AML-193 (cell line): Measurements from ENCODE around the gene UCK1.

Experiments used
- DNase-seq, 2 experiments: peaks; one replicate each; lab custom pipeline; 2025; lab: John Stamatoyannopoulos, UW

UCK1 gene

GRCh38 chr9:131530920-131531832, at the start of gene UCK1:
UCK1 (minus strand) TSS chr9:131531263; CDS start chr9:131531174, 89 bp downstream.
- peak; percentile 46 to 57 for DNase-seq

DNA sequence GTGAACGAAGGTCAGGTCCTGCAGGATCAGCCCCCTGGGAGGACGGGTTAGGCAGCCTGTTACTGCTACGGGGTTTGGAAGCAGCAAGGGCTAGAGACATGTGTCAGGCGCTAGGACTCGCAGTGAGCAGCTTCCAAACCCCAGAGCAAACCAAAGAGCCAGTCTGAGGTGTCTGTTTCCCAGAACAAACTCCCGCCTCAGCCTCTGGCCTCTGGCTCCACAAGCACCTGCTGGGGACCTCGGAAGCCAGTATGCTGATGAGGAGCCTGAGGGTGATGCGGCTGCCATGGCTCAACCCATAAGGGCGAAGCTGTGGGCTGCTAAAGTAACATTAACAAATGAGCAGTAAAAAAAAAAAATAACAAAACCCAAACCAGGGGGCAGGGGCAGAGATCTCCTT, 49.3 kb upstream of the UCK1 start:
- no peak for DNase-seq

DNA sequence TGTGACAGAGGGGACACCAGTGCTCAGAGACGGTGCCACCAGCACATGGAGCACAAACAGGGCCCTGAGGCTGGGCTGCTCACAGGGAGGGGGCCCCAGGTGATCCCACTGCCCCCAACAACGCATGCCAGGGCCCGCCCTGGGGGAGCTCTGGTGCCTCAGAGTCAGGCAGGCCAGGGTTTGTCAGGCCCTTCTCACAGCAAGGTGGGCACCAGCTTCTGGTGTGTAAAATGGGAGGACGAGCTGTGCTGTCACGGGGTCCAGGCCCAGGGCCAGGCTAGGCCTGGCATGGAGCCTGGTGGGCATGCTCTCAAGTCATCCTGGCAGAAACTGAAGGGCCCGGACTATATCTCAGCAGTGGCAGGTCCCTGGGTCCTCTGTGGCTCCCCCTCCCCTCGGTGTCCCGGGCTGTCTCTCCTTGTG, 48.7 kb upstream of the UCK1 start:
- no peak for DNase-seq

- DNase-seq = no peak
Observed at GRCh38 chr9:131578731-131579504, 47.9 kb upstream of the UCK1 start.

GRCh38 chr9:131578021-131578420, 47.0 kb upstream of the UCK1 start:
- no peak for DNase-seq

DNA sequence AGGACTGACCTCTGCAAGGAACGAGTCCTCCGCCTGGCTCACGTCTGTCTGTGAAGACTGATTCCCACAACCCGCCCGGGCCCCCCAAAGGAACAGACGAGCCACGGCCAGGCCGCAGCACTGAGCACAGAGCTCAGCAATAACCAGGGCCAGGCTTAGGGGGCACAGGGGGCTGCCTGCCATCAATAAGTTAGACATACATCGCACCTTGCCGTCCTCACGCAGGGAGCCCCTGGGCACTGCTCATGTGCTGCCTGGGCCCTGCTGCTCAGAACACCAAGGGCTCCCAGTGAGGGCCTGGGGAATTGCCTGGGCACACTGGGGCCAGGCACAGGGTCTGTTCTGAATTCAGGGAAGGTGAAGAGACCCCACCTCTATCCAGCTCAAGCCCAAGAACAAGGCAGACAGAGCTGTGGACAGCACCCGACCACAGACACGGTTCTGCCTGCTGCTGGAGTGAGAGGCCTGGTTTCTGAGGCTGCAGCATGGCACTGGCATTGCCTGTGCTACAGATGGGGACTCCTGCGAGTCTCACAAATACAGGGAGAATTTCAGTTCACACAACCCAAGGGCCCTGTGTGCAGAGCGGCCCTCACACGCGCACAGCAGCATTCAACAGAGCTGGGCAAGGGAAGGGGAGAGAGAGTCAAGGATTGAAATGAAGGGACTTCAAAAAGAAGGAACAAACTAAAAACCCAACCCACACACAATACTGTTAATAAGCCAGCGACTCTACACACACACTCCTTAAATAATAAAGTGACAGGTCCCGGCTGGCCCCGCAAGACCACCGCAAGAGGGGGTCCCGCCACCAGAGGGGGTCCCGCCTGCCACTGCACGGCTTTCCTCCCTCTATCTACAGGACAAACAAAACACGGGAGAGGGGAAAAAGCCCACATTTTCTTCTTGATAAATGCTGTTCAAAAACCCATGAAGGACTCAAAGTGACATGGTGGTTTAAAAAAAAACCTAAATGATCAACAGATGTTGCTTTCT, 46.2 kb upstream of the UCK1 start:
- DNase-seq = no peak

GRCh38 chr9:131575946-131576853, 45.1 kb upstream of the UCK1 start:
- no peak for DNase-seq

GRCh38 chr9:131574730-131575640, 43.9 kb upstream of the UCK1 start:
- DNase-seq = no peak

DNA sequence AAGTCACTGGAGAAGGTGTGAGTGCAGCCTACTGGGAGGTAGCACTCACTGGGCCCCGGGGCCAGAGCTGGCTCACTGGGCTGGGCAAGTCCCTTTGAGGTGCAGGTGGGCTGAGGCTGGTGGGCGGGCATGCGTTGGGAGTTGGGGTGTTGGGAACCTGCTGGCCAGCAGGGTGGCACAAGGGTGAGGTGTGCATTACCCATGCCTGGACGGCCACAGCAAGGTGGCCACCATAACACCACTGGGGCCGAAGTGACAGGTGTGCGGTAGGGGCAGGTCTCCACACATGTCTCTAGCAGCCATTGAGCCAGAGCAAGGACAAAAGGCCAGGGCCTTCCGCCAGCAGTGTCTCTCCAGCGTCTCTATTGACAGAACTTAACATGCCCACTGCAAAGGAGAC, 36.8 kb upstream of the UCK1 start:
- DNase-seq = no peak

GRCh38 chr9:131566158-131566557, 35.1 kb upstream of the UCK1 start:
- no peak for DNase-seq

DNA sequence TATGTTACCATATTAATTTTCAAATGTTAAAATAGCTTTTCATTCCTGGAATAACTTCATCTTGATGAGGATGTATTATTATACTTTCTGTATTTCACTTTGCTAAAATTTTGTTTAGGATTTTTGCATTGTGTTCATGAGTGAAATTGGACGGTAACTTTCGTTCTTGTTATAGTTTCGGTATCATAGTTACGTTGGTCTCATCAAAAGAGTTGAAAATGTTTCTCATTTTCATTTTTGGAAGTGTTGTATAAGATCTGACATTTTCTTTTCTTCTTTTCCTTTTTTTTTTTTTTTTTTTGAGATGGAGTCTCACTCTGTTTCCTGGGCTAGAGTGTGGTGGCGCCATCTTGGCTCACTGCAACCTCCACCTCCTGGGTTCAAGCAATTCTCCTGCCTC, 34.3 kb upstream of the UCK1 start:
- DNase-seq = no peak

GRCh38 chr9:131562032-131562959, 31.2 kb upstream of the UCK1 start:
- DNase-seq = no peak

GRCh38 chr9:131559421-131560000, 28.4 kb upstream of the UCK1 start:
- no peak for DNase-seq

DNA sequence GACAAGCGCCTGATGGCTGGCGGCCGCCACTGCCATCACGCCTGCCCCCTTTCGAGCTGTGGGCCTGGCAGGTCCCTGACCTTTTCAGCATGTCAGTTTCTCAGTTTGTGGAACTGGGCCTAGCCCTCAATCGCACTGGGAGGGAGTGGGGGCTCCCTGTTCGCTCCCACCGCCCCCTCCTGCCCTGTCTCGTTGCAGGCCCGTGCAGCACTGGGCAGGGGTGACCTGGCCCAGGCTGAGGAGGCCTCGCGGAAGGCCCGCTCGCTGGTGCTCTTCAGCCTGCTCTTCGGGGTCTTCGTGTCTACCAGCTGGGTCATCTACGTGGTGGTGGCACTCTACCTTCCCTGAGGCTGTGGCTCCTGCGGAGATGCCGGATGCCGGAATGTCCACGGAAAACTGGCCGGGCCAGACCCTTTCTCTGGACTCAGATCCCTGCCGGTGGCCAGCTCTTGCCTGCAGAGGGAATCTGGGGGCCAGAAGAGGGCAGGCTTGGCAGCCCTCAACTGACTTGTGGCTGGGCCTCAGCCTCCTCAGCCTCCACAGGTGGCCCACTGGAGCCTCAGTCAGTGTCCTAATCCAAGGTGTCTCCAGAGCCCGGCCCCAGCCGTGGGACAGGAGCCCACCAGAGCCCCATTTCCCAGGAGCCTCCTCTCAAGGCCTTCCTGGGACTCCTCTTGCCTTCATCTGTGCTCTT, 26.9 kb upstream of the UCK1 start:
- DNase-seq = no peak

DNA sequence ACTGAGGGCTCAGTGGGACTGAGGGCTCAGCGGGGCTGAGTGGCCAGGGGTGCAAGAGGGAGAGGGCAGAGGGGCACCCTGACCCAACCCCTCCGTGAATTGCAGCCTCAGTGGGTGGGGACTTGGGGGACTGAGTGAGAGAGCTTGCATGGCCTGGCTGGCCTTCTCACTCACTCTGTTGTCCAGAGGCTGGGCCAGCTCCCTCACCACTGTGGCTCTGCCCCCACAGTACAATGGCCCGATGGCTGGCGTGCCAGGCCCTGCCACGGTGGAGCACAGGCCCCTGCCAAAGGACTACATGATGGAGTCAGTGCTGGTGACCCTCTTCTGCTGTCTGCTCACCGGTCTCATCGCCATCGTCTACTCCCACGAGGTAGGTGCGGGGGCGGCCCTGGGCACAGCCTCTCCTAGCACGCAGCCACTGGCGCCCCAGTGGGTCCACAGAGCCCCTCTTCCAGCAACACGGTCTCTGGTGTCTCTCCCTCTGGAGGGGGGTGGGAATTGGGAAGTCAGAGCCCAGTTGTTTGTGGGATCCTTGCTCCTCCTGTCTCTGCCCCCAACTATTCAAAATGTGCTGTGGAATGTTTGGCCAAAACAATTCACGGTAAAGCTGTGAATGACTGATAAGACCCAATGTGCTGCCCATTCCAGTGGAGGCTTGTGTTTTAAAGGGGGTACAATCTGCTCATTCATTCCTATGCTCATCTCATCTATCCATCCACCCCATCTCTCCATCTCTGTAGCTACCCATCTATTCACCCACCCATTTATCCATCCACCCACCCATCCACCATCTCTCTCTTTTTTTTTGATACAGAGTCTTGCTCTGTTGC, 25.0 kb upstream of the UCK1 start:
- no peak for DNase-seq

DNA sequence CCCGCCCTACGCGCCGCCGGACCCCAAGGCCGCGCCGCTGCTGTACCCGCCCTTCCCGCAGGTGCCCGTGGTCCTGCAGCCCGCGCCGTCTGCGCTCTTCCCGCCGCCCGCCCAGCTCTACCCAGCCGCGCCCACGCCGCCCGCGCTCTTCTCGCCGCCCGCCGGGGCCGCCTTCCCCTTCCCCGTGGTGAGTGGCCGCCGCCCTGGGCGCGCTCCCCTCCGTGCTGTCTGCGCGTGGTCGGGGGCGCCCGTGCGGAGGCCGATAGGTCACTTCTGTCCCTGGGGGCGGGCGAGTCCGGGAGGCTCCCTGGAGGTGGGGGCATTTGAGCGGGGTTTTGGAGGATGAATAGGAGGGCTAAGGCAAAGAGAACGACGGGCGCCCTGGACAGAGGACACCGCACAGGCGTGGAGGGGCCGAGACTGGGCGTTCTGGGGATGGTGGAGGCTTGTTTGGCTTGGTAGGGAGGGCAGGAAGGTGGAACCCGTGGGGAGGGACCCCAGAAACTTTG, 23.8 kb upstream of the UCK1 start:
- no peak for DNase-seq
